HuH-7.5 (cell line): Measurements from ENCODE around the gene TPSG1.
A peak's percentile ranks its signal among the peaks of the same experiment; 100 is the strongest.
"Not testable (repeated sequence)": the region's sequence is repeated elsewhere in the genome, so short reads cannot be mapped to it uniquely, and the experiment has no call there.

Source experiments
- DNase-seq: peaks from one replicate; pipeline ENCODE4 v3.0.0; 2011; ENCODE audit warnings: low spot score

Gene TPSG1

DNA sequence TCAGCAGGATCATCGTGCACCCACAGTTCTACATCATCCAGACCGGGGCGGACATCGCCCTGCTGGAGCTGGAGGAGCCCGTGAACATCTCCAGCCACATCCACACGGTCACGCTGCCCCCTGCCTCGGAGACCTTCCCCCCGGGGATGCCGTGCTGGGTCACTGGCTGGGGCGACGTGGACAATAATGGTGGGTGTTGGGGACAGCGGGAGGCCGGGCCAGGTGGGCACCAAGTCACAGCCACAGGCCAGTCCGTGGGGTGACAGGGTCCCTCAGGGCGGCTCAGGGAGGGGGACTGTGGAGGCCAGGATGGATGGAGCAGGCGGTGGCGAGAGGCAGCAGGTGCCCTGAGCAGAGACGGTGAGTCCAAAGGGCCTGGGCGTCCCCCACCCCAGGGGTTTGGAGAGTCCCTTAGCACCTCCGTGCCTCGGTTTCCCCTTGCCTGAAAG is 31.8 kb upstream of the TPSG1 start:
- no peak for DNase-seq

GRCh38 chr16:1256296-1256873 is 31.3 kb upstream of the TPSG1 start:
- DNase-seq, result not testable (repeated sequence)

DNA sequence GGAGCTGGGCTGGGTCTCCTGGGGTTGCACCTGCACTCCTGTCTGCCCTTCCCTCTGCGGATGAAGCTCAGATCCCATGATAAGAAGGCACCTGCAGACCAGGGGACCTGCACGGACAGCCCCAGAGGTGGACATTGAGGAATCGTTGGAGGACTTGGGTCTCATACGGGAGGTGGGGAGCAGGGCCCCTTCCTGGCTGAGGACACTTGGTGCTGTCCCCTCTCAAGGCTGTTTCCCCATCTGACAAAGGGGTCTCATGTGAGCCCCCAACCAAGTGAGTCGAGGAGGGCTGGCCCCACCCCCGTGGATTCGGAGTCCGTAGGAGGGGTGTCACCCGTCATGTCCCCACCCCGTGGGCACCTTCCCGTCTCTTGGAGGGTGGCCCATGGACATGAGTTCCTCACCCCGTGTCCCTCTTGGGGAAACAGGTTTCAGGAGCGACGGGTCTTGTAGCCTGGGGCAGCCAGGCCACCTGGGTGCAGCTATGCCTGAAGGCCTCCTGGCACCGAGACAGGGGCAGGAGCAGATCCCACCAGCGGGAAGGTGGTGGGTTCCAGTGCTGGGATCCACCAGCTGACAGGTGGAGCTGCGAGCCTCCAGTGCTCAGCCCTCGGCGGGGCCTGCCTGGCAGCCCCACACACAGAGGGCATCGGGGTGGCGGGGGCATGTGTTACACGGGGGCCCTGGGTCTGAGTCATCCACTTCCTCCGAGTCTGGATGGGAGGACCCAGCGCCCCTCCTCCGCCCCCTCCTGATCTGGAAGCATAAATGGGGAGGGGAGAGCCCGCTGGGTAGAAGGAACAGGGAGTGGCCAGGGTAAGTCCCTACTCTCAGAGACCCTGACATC is 30.4 kb upstream of the TPSG1 start, which contains the start of gene TPSD1:
TPSD1 (plus strand) TSS at position 794 of the 847 bp plus-strand sequence. CDS start 212 bp downstream, outside the sequence.
- not testable (repeated sequence) for DNase-seq

- DNase-seq, result not testable (repeated sequence)
These were observed 29.8 kb upstream of the TPSG1 start for GRCh38 chr16:1254821-1255220.

DNA sequence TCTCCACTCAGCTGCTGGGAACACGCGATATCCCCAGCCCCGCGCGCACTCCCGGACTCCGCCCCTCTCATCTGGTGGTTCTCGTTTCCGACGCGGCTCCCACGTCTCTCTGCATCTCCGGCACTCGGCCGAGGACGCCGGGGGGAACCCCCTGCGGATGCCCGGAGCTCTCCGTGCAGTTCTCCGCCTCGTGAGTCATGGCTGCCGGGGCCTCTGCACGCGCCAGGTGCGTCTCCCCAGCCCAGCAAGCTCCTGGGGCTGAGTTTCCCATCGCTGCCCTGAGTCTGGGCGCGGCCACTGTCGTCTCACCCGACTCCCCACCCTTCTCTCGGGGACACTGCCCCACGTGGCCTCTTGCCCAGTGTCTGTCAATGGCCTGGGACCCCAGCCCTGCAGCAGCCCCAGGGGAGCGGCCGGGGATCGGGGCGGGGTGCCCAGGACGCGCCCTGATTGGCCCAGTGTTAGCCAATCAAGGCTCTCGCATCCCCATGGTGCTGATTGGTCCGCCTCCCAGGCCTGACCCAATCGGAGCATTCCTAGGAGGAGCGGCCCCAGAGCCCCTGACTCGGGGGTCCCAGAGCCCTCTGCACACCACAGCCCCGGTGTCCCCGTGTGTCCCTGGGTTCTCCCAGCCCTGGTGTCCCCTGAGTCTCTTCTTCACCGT is 28.8 kb upstream of the TPSG1 start:
- DNase-seq, result not testable (repeated sequence)

DNA sequence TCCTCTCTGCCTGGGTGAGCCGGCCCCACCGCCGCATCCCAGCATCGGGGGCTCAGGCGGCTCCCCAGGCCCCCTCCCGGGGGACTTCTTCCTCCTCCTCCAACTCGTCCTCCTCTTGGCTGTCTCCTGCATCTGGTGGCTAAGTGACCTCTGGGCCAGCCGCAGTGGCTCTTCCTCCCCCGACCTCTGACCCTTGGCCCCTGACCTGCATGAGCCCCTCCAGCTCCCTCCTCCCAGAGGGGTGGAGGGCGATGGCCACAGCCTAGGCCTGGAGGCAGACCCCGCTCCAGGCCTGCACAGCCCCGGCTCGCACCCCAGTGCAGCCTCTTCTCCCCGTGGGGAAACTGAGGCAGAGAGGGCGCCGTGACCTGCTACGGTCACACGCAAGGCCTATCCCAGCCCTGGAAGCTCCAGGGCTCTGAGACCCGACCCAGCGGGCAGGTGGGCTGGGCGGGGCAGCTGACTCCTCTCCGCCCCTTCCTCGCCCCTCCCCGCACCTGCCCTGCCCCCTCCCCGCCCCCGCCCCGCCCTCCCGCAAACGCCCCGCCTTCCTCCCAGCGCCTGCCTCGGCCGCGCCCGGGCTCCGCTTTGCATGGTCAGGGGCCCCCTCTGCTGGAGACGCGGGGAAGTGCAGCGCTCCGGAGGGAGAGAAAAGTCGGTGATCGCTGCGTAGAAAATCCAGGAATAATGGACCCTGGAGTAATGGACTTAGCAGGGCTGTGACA is 24.1 kb upstream of the TPSG1 start:
- DNase-seq, result not testable (repeated sequence)

- DNase-seq, result not testable (repeated sequence)
These were observed 23.0 kb upstream of the TPSG1 start for GRCh38 chr16:1247903-1248537.

DNA sequence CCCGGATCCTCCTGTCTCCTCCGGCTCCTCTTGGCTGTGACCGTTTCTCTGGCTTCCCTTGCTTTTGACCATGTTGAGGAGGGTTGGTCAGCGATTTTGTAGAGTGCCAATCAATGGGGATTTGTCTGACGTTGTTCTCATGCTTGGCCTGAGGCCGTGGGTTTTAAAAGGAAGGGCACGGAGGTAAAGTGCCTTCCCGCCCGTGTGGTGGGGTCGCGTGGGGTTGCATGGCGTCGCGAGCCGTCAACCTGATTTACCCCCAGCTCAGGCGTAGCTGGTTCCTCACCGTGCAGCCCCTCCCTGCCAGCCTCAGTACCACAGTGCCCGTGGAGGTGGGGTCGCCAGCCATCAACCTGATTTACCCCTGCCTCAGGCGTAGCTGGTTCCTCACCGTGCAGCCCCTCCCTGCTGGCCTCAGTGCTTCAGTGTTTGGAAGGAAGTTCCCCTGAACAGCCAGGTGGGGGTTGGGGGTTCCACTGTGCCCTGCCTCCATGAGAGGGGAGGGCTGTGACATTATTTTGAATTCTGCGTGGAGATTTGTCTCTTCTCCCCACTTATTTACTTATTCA is 20.5 kb upstream of the TPSG1 start:
- DNase-seq, result peak; percentile 1

DNA sequence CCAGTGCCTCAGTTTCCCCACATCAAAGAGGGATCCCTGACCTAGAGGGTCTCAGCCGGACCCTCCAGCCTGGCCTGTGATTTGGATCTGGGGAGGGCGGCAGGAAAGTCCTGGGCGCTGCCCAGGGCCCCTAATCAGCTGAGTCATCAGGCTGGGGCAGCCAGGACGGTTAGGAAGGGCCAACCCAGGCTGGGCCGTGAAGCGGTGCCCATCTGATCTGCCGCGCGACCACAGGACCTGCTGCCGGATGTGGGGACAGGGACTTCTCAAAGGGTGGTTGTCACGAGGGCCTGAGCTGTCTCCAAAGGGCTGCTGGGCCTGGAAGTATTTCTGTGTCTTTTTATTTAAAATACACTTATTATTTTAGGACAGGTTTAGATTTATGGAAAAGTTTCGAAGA is 19.8 kb upstream of the TPSG1 start:
- DNase-seq, result no peak

- not testable (repeated sequence) for DNase-seq
These were observed 19.1 kb upstream of the TPSG1 start for GRCh38 chr16:1243907-1244850.

DNA sequence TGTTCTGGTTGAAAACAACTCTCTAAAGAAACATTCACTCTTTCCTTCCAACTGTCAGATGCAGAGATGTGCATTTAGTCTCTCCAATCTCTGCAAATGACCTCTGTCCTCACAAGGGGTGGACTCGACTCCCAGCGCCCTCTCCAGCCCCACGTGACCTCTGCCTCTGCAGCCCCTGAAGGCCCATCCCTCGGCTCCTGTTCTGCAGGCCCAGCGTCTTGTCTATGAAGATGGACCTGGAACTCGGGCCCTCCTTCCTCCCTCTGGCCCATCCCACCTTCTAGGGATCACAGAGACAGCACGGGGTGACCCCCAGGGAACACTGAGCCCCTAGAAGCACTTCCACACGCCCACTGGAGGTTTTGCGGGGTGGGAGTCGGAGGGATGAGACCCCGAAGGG is 18.3 kb upstream of the TPSG1 start:
- DNase-seq, result not testable (repeated sequence)

DNA sequence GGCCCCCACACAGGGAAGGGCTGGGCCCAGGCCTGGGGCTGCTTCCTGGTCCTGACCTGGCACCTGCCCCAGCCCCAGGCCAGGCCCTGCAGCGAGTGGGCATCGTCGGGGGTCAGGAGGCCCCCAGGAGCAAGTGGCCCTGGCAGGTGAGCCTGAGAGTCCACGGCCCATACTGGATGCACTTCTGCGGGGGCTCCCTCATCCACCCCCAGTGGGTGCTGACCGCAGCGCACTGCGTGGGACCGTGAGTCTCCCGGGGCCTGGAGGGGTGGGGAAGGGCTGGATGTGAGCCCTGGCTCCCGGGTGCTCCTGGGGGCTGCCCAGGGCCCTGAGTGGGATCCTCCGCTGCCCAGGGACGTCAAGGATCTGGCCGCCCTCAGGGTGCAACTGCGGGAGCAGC is 16.0 kb upstream of the TPSG1 start:
- DNase-seq, result not testable (repeated sequence)

DNA sequence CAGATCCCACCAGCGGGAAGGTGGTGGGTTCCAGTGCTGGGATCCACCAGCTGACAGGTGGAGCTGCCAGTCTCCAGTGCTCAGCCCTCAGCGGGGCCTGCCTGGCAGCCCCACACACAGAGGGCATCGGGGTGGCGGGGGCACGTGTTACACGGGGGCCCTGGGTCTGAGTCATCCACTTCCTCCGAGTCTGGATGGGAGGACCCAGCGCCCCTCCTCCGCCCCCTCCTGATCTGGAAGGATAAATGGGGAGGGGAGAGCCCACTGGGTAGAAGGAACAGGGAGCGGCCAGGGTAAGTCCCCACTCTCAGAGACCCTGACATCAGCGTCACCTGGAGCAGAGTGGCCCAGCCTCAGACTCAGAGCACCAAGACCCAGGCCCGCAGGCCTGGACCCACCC is 15.4 kb upstream of the TPSG1 start, which contains the start of gene TPSAB1:
TPSAB1 (plus strand) TSS at position 270 of the 400 bp plus-strand sequence. CDS start 234 bp downstream, outside the sequence.
- DNase-seq, result not testable (repeated sequence)

- DNase-seq, result not testable (repeated sequence)
These were observed 14.5 kb upstream of the TPSG1 start for GRCh38 chr16:1239575-1239974.

DNA sequence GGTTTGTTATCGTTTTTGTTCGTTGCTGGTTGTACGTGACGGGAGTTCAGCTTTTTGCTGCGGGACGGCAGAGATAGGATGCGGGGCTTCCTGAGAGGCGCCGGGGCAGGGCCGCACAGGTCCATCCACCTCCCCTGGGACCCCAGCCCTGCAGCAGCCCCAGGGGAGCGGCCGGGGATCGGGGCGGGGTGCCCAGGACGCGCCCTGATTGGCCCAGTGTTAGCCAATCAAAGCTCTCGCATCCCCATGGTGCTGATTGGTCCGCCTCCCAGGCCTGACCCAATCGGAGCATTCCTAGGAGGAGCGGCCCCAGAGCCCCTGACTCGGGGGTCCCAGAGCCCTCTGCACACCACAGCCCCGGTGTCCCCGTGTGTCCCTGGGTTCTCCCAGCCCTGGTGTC is 13.8 kb upstream of the TPSG1 start:
- not testable (repeated sequence) for DNase-seq

DNA sequence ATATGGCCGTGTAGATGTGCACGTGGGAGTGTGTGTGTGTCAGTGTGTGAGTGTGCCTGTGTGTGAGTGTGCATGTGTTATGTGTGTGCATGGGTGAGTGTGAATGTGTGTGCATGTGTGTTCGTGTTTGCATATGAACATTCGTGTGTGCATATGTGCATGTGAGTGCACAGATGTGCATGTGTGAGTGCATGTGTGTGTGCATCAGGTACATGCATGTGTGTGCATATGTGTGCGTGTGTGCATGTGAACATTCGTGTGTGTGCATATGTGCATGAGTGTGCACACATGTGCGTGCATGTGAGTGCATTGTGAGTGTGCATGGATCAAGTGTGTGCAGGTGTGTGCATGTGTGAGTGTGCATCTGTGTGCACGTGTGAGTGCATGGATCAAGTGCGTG is 12.9 kb upstream of the TPSG1 start:
- no peak for DNase-seq

GRCh38 chr16:1236659-1237058 is 11.6 kb upstream of the TPSG1 start:
- not testable (repeated sequence) for DNase-seq

DNA sequence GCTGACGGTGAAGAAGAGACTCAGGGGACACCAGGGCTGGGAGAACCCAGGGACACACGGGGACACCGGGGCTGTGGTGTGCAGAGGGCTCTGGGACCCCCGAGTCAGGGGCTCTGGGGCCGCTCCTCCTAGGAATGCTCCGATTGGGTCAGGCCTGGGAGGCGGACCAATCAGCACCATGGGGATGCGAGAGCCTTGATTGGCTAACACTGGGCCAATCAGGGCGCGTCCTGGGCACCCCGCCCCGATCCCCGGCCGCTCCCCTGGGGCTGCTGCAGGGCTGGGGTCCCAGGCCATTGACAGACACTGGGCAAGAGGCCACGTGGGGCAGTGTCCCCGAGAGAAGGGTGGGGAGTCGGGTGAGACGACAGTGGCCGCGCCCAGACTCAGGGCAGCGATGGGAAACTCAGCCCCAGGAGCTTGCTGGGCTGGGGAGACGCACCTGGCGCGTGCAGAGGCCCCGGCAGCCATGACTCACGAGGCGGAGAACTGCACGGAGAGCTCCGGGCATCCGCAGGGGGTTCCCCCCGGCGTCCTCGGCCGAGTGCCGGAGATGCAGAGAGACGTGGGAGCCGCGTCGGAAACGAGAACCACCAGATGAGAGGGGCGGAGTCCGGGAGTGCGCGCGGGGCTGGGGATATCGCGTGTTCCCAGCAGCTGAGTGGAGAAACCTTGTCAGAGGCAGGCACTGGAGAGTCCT is 7.1 kb upstream of the TPSG1 start:
- DNase-seq, result not testable (repeated sequence)

DNA sequence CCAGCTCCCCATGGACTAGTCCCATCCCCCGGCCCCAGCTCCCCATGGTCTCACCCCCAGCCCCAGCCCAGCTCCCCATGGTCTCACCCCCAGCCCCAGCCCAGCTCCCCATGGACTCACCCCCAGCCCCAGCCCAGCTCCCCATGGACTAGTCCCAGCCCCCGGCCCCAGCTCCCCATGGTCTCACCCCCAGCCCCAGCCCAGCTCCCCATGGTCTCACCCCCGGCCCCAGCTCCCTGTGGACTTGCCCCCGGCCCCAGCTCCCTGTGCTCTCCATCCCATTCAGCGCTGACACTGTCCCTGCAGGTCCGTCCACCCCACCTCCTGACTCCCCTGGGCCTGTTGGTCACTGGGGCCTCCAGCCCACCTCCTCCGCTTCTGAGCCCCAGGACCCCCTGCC is 6.2 kb upstream of the TPSG1 start:
- DNase-seq, result not testable (repeated sequence)
